ENCODE measurements around the gene MMP23B.

The MMP23B gene

GRCh38 chr1:1619917-1620361 lies 12.0 kb upstream of the MMP23B start:
- ATAC-seq (ENCODE audit: insufficient read depth, low read depth) (no peak), DNase-seq (no peak)
- Histone ChIP-seq H4K20me1 (ENCODE audit: insufficient read depth, low read length) (peaks cover 23% of the 10 kb centered on the region), H2AFZ (ENCODE audit: low read depth, low read length) (no peak overlapping the region), H3K36me3 (ENCODE audit: insufficient read depth, low read length) (peaks cover 21% of the 10 kb centered on the region), H3K27me3 (ENCODE audit: insufficient read depth, low read length, poor library complexity) (no peaks in the 10 kb centered on the region), H3K9me3 (ENCODE audit: insufficient read depth, low read length, severe bottlenecking) (no peaks in the 10 kb centered on the region), H3K9ac (ENCODE audit: low read depth, low read length) (no peak overlapping the region), H3K4me2 (ENCODE audit: insufficient read depth, low read length) (no peak overlapping the region), H3K4me3 (ENCODE audit: low read depth in 1 of 2, low read length in 2 of 2) (no peak overlapping the region), H3K27ac (ENCODE audit: low read length) (no peak overlapping the region), H3K4me1 (ENCODE audit: insufficient read depth, low read length) (peaks cover 23% of the 10 kb centered on the region), H3K79me2 (ENCODE audit: insufficient read depth, low read length) (peaks cover 17% of the 10 kb centered on the region)
- TF ChIP-seq, protein P1, sequence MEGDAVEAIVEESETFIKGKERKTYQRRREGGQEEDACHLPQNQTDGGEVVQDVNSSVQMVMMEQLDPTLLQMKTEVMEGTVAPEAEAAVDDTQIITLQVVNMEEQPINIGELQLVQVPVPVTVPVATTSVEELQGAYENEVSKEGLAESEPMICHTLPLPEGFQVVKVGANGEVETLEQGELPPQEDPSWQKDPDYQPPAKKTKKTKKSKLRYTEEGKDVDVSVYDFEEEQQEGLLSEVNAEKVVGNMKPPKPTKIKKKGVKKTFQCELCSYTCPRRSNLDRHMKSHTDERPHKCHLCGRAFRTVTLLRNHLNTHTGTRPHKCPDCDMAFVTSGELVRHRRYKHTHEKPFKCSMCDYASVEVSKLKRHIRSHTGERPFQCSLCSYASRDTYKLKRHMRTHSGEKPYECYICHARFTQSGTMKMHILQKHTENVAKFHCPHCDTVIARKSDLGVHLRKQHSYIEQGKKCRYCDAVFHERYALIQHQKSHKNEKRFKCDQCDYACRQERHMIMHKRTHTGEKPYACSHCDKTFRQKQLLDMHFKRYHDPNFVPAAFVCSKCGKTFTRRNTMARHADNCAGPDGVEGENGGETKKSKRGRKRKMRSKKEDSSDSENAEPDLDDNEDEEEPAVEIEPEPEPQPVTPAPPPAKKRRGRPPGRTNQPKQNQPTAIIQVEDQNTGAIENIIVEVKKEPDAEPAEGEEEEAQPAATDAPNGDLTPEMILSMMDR (IDR thresholded peaks at IDR 0.05; ENCODE audit: borderline replicate concordance, extremely low read depth, low read length, poor library complexity, severe bottlenecking) = no peak
- TF ChIP-seq EZH2 (IDR thresholded peaks at IDR 0.05; ENCODE audit: borderline replicate concordance, low read depth, low read length, severe bottlenecking) = no peak

- peaks cover 19% of the 10 kb centered on the region for H3K36me3 ChIP-seq (ENCODE audit: insufficient read depth, low read length)
- H3K79me2 ChIP-seq (ENCODE audit: insufficient read depth, low read length) = peaks cover 16% of the 10 kb centered on the region
- H4K20me1 ChIP-seq (ENCODE audit: insufficient read depth, low read length) = peaks cover 21% of the 10 kb centered on the region
- DNase-seq (no peak), ATAC-seq (ENCODE audit: insufficient read depth, low read depth) (no peak)
- no peak overlapping the region for H3K4me3 ChIP-seq (ENCODE audit: low read depth in 1 of 2, low read length in 2 of 2)
- peaks cover 23% of the 10 kb centered on the region for H3K4me1 ChIP-seq (ENCODE audit: insufficient read depth, low read length)
- H3K9ac ChIP-seq (ENCODE audit: low read depth, low read length) = no peak overlapping the region
- no peak overlapping the region for H2AFZ ChIP-seq (ENCODE audit: low read depth, low read length)
- TF ChIP-seq, protein P1 (IDR thresholded peaks at IDR 0.05; ENCODE audit: borderline replicate concordance, extremely low read depth, low read length, poor library complexity, severe bottlenecking) = no peak
- TF ChIP-seq EZH2 (IDR thresholded peaks at IDR 0.05; ENCODE audit: borderline replicate concordance, low read depth, low read length, severe bottlenecking) = no peak
- H3K4me2 ChIP-seq (ENCODE audit: insufficient read depth, low read length) = no peak overlapping the region
- H3K9me3 ChIP-seq (ENCODE audit: insufficient read depth, low read length, severe bottlenecking) = no peaks in the 10 kb centered on the region
- H3K27me3 ChIP-seq (ENCODE audit: insufficient read depth, low read length, poor library complexity) = no peaks in the 10 kb centered on the region
- H3K27ac ChIP-seq (ENCODE audit: low read length) = no peak overlapping the region
These were observed 11.4 kb upstream of the MMP23B start for GRCh38 chr1:1620433-1621139.

- H3K27ac ChIP-seq (ENCODE audit: low read length) = no peak overlapping the region
- H3K4me2 ChIP-seq (ENCODE audit: insufficient read depth, low read length) = no peak overlapping the region
- no peak overlapping the region for H3K4me3 ChIP-seq (ENCODE audit: low read depth in 1 of 2, low read length in 2 of 2)
- H3K36me3 ChIP-seq (ENCODE audit: insufficient read depth, low read length) = peaks cover 17% of the 10 kb centered on the region
- no peak overlapping the region for H2AFZ ChIP-seq (ENCODE audit: low read depth, low read length)
- no peak for ATAC-seq (ENCODE audit: insufficient read depth, low read depth)
- TF ChIP-seq, protein P1 (IDR thresholded peaks at IDR 0.05; ENCODE audit: borderline replicate concordance, extremely low read depth, low read length, poor library complexity, severe bottlenecking) = no peak
- TF ChIP-seq EZH2 (IDR thresholded peaks at IDR 0.05; ENCODE audit: borderline replicate concordance, low read depth, low read length, severe bottlenecking) = no peak
- DNase-seq = no peak
- H3K4me1 ChIP-seq (ENCODE audit: insufficient read depth, low read length) = peaks cover 20% of the 10 kb centered on the region
- peaks cover 19% of the 10 kb centered on the region for H4K20me1 ChIP-seq (ENCODE audit: insufficient read depth, low read length)
- no peak overlapping the region for H3K9ac ChIP-seq (ENCODE audit: low read depth, low read length)
- peaks cover 9% of the 10 kb centered on the region for H3K79me2 ChIP-seq (ENCODE audit: insufficient read depth, low read length)
- no peaks in the 10 kb centered on the region for H3K27me3 ChIP-seq (ENCODE audit: insufficient read depth, low read length, poor library complexity)
- no peaks in the 10 kb centered on the region for H3K9me3 ChIP-seq (ENCODE audit: insufficient read depth, low read length, severe bottlenecking)
These were observed 10.6 kb upstream of the MMP23B start for GRCh38 chr1:1621173-1622009.
